Peyer's patch (tissue), 4 donors: ENCODE data around the gene CCNT1.

Experiments used
- POLR2A ChIP-seq, 2 donors: fragments of 450-650 bp; IDR thresholded peaks; one replicate each; pipeline ENCODE4 v1.5.1; 2017; ENCODE audit warnings: antibody characterized with exemption in 2 of 2, mild to moderate bottlenecking in 2 of 2, moderate library complexity in 2 of 2
- TF ChIP-seq, protein P1 (sequence below), 6 experiments: fragments of 450-650 bp in 4 of 6; fragments of 200-600 bp in 2 of 6; sonication (generic) in 1 of 6; IDR thresholded peaks; one replicate each; pipeline ENCODE4 v1.5.1; 2017 to 2019; ENCODE audit warnings: antibody characterized with exemption in 6 of 6, mild to moderate bottlenecking in 3 of 6, moderate library complexity in 1 of 6

DNA sequence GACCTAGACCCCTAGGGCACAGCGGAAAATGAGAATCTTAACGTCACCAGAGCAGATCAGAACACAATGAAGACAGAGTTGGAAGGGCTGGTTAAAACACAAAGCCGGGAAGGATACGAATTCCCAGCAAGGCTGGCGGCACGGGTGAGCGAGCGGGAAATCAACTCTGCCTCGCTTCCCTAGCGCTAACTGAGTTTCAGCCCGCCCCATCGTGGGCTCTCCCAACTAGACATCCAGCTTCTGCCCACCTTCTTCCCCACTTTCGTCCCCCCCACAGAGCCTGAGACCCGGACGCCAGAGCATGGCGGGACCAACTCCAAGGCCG lies 377 bp downstream of the CCNT1 start:
- TF ChIP-seq, protein P1, sequence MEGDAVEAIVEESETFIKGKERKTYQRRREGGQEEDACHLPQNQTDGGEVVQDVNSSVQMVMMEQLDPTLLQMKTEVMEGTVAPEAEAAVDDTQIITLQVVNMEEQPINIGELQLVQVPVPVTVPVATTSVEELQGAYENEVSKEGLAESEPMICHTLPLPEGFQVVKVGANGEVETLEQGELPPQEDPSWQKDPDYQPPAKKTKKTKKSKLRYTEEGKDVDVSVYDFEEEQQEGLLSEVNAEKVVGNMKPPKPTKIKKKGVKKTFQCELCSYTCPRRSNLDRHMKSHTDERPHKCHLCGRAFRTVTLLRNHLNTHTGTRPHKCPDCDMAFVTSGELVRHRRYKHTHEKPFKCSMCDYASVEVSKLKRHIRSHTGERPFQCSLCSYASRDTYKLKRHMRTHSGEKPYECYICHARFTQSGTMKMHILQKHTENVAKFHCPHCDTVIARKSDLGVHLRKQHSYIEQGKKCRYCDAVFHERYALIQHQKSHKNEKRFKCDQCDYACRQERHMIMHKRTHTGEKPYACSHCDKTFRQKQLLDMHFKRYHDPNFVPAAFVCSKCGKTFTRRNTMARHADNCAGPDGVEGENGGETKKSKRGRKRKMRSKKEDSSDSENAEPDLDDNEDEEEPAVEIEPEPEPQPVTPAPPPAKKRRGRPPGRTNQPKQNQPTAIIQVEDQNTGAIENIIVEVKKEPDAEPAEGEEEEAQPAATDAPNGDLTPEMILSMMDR (IDR thresholded peaks at IDR 0.05) = no peak
- no peak for TF ChIP-seq POLR2A (IDR thresholded peaks at IDR 0.05)
